Osteoblast (primary cell): Measurements from ENCODE around the gene IGFBP7. TPM values are rescaled to one million over a fixed set of nuclear protein-coding genes. Genes with fewer than 3 reads are reported as not detected.

Experiments
- DNase-seq: peaks from one replicate; pipeline ENCODE4 v3.0.0; 2011; ENCODE audit warnings: low spot score, mixed read lengths; ENCODE audit not compliant: insufficient read length; ENCODE audit errors: missing footprints
- H2AFZ ChIP-seq: 2 replicates; pipeline ENCODE4 v1.6.0; 2011; ENCODE audit warnings: mild to moderate bottlenecking, low read length
- H3K27ac ChIP-seq: 2 replicates; pipeline ENCODE4 v1.5.1; 2011; ENCODE audit warnings: mild to moderate bottlenecking, low read depth, low read length, moderate library complexity
- H3K27me3 ChIP-seq: 2 replicates; pipeline ENCODE4 v1.6.0; 2012; ENCODE audit warnings: mild to moderate bottlenecking, control low read depth, inconsistent platforms, low read length, moderate library complexity; ENCODE audit not compliant: insufficient read depth
- H3K36me3 ChIP-seq: 2 replicates; pipeline ENCODE4 v1.5.1; 2011; ENCODE audit warnings: mild to moderate bottlenecking, low read length, control low read depth, moderate library complexity; ENCODE audit not compliant: insufficient read depth
- H3K4me1 ChIP-seq: 2 replicates; pipeline ENCODE4 v1.5.1; 2011; ENCODE audit warnings: mild to moderate bottlenecking, low read length, control low read depth, moderate library complexity; ENCODE audit not compliant: insufficient read depth
- H3K4me2 ChIP-seq: 2 replicates; pipeline ENCODE4 v1.6.0; 2011; ENCODE audit warnings: mild to moderate bottlenecking, low read length; ENCODE audit not compliant: insufficient read depth
- H3K4me3 ChIP-seq: fragments of 200-600 bp; sonication (generic); 3 replicates; pipeline ENCODE4 v1.5.1; 2012; ENCODE audit warnings: mild to moderate bottlenecking, low read length, inconsistent platforms; ENCODE audit not compliant: insufficient read depth
- H3K79me2 ChIP-seq: 2 replicates; pipeline ENCODE4 v1.6.0; 2012; ENCODE audit warnings: mild to moderate bottlenecking, low read length, control low read depth, inconsistent platforms; ENCODE audit not compliant: insufficient read depth
- H3K9me3 ChIP-seq: 2 replicates; pipeline ENCODE4 v1.5.1; 2011; ENCODE audit warnings: low read depth, low read length, control low read depth
- H4K20me1 ChIP-seq: 2 replicates; pipeline ENCODE4 v1.6.0; 2012; ENCODE audit warnings: mild to moderate bottlenecking, low read length, control low read depth; ENCODE audit not compliant: insufficient read depth
- CTCF ChIP-seq: IDR thresholded peaks from 2 replicates; pipeline ENCODE4 v1.5.1; 2011; ENCODE audit warnings: mild to moderate bottlenecking, low read depth, low read length, moderate library complexity; ENCODE audit errors: extremely low read depth
- total RNA-seq: library from RNA; depleted of rRNA; stranded (reverse); fragments of >200 nt; gene quantifications from 2 replicates; pipeline ENCODE4 v1.2.3, GENCODE V29; 2012

The IGFBP7 gene
- 680 and 715 TPM in 2 replicates for total RNA-seq

- Histone ChIP-seq H4K20me1 (peaks cover 9% of the 10 kb centered on the region), H3K4me3 (peak within 1 kb of the TSS; percentile 90), H3K4me1 (peaks cover 33% of the 10 kb centered on the region), H3K36me3 (peaks cover 26% of the 10 kb centered on the region), H3K9me3 (no peaks in the 10 kb centered on the region), H3K27ac (peak within 1 kb of the TSS; percentile 98), H3K4me2 (peak within 1 kb of the TSS; percentile 98), H3K27me3 (no peaks in the 10 kb centered on the region), H2AFZ (peak within 1 kb of the TSS; percentile 79), H3K79me2 (peaks cover 50% of the 10 kb centered on the region)
- peak; percentile 98 for DNase-seq
- no peak for TF ChIP-seq CTCF
Observed at GRCh38 chr4:57109847-57110639, at the start of gene IGFBP7. Gene IGFBP7 (minus strand): TSS chr4:57110385. CDS start chr4:57110351, 34 bp downstream.

GRCh38 chr4:57159866-57160265 is 49.7 kb upstream of the IGFBP7 start:
- Histone ChIP-seq H3K4me3 (no peak overlapping the region), H3K27ac (no peak overlapping the region), H4K20me1 (no peaks in the 10 kb centered on the region), H3K4me2 (no peak overlapping the region), H3K9me3 (no peaks in the 10 kb centered on the region), H3K79me2 (no peaks in the 10 kb centered on the region), H3K27me3 (peaks cover under 1% of the 10 kb centered on the region), H3K4me1 (peaks cover 12% of the 10 kb centered on the region), H3K36me3 (no peaks in the 10 kb centered on the region), H2AFZ (no peak overlapping the region)
- no peak for DNase-seq
- no peak for TF ChIP-seq CTCF

- Histone ChIP-seq H3K27me3 (no peaks in the 10 kb centered on the region), H4K20me1 (no peaks in the 10 kb centered on the region), H3K9me3 (no peaks in the 10 kb centered on the region), H2AFZ (no peak overlapping the region), H3K4me3 (no peak overlapping the region), H3K27ac (no peak overlapping the region), H3K36me3 (no peaks in the 10 kb centered on the region), H3K4me2 (no peak overlapping the region), H3K79me2 (no peaks in the 10 kb centered on the region), H3K4me1 (peaks cover 21% of the 10 kb centered on the region)
- no peak for DNase-seq
- TF ChIP-seq CTCF: no peak
Observed at GRCh38 chr4:57158762-57159161, 48.6 kb upstream of the IGFBP7 start.

GRCh38 chr4:57158221-57158620 is 48.0 kb upstream of the IGFBP7 start:
- no peak for DNase-seq
- Histone ChIP-seq H3K79me2 (no peaks in the 10 kb centered on the region), H3K27me3 (no peaks in the 10 kb centered on the region), H2AFZ (no peak overlapping the region), H3K4me3 (no peak overlapping the region), H3K4me2 (no peak overlapping the region), H4K20me1 (no peaks in the 10 kb centered on the region), H3K36me3 (no peaks in the 10 kb centered on the region), H3K9me3 (no peaks in the 10 kb centered on the region), H3K27ac (no peak overlapping the region), H3K4me1 (peaks cover 19% of the 10 kb centered on the region)
- TF ChIP-seq CTCF: peak; percentile 18
